SKM-1 treated with dmso at 0.1 percent for 144 hours (cell line): ENCODE data around the gene MTSS2.
"Not testable (repeated sequence)": the region's sequence is repeated elsewhere in the genome, so short reads cannot be mapped to it uniquely, and the experiment has no call there.

Source experiments
- DNase-seq: peaks from one replicate; lab custom pipeline; 2025; ENCODE audit not compliant: unreplicated experiment; lab: John Stamatoyannopoulos, UW

MTSS2 gene

DNA sequence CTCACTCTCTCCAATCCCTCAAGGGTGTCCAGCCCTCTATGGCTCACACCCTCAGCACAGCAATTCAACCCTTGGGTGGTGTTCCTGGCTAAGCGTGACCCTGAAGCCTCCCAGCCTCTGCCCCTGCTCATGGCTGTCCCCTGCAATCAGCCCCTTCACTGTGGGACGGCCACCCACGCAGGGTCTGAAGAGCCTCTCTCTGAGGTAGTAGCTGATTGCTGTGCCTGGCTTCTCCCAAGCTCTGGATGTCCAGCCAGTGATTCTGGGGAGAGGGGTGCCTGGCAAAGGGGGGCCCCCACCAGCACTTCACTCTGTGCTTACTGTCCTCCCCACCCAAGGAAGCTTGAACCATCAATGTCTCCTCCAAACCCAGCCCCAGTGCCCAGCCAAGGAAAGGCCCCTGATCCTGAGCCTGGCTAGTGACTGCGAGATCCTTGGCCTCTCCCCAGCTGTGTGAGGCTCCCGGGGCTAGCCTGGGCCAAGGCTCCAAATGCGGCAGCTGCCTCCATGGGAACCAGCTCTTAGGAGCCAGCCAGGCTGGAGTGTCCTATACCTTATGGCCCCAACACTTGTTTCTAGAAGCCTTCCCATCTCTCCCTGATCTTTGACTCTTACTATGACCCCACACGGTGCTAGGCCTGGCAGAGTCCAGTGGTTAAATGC is 9.9 kb downstream of the MTSS2 start:
- DNase-seq, result no peak

DNA sequence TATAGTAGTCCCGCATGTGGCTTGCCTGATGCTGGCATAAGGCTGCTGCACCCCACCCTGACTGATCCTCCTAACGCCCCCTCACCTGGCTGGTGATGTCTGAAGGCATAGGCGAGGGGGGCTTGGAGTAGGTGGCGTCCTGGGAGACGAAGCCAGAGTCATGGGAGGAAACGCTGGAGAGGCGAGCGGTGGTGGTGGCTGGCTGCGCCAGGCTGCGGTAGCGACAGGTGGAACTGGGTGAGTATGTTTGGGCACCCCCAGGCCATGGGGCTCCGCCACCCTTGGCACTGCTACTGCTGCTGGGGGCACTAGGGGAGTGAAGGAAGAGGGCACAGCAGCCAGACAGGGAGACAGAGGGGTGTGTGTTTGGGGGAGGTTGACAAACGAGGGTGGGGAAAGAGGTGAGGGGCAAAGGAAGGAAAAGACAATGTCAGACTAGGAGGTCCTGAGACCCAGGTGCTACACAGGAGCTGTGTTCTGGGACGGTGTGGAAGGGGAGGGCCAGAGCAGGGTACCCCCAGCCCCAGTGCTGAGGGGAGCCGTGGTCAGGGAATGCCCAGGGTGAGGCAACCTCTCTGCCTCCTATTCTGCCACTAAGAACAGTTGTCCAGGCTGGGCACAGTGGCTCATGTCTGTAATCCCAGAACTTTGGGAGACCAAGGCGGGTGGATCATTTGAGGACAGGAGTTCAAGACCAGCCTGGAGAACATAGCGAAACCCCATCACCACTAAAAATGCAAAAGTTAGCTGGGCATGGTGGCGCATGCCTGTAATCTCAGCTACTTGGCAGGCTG is 11.4 kb downstream of the MTSS2 start:
- no peak for DNase-seq

DNA sequence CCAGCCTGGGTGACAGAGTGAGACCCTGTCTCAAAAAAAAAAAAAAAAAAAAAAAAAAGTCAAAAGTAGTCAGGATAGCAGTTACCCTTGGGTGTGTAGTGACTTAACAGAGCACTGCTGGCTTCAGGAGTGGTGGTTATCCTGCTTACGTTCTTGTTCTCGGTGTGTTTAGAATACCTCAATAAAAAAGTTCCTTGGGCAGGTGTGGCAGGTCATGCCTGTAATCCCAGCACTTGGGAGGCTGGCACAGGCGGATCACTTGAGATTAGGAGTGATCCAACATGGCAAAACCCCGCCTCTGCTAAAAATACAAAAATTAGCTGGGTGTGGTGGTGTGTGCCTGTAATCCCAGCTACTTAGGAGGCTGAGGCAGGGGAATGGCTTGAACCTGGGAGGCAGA is 14.9 kb downstream of the MTSS2 start:
- DNase-seq, result not testable (repeated sequence)

DNA sequence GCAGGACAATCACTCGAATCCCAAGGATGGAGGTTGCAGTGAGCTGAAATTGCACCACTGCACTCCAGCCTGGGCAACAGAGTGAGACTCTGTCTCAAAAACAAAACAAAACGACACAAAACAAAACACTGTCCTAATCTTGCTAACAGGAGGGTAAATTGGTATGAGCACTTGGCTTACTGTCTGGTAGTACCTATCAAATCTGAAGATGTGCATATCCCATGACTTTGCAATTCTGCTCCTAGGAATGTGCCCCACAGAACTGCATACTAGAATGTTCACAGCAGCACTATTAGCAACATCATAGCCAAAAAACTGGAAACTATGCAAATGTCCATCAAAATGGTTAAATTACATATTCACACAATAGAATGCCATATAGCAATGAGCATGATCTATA is 15.7 kb downstream of the MTSS2 start:
- no peak for DNase-seq

DNA sequence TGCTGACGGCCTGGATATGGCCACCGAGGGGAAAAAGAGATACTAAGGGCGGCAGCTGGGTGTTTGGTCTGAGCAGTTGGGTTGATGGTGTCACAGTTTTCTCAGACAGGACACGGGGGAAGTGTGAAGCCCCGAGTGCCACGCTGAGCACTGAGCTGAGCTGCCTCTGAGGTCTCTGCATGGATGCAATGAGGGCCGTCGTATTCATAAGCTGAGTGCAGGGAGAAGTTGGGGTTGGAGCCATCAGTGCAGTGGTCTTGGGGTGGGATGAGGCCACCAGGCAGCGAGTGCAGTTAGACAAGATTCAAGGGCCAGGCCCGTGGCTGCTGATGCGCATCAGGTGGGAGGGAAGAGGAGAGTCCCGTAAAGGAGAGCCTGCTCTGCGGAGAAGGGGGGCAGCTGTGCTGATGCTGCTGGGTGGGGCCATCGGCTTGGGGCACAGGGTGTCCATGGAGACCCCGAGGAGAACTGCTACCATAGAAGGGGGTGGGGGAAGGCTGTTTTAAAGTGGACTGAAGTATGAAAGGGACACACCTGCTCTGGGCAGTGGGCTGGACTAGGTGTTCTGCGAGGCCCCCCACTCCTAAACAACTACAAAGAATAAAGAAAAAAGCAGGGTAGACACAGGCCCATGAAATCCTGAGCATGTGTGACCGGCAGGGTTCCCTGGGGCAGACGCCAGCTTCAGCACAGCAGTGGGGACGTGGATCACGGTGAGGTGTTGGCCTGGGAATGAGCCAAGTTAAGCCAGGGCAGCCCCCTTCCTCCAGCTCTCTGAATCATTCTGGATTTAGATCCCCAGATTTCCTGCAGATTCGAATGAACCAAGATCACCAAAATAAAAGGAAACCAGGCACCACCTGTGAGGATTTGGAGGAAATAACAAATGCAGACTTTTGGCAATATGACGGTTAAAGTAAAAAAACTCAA is 19.8 kb downstream of the MTSS2 start:
- no peak for DNase-seq

DNA sequence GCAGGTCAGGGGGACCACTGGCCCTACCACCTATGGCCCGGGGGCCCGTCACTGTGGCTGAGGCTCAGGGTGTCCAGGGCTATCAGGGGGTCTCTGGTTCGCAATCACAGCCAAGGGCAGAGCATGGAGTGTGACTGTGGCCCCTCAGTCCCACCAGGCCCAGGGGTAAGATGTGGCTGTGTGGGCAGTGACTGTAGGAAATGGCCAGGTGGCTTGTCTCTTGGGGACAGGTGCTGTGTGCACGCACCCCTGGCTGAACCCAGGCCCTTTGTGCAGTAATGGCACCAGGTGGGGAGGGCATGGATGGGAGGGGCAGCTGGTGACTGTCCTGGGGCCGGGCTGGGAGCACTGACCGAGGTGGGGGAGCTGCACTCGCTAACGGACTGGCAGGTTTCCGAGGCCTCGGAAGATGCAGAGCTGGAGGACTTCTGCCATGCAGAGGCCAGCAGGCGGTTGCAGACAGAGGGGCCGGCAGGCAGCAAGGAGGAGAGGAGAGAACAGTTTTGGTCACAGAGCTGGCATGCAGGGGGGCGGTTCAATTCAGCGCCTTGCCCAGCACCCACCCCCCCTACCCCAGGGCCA is 20.6 kb downstream of the MTSS2 start:
- no peak for DNase-seq

DNA sequence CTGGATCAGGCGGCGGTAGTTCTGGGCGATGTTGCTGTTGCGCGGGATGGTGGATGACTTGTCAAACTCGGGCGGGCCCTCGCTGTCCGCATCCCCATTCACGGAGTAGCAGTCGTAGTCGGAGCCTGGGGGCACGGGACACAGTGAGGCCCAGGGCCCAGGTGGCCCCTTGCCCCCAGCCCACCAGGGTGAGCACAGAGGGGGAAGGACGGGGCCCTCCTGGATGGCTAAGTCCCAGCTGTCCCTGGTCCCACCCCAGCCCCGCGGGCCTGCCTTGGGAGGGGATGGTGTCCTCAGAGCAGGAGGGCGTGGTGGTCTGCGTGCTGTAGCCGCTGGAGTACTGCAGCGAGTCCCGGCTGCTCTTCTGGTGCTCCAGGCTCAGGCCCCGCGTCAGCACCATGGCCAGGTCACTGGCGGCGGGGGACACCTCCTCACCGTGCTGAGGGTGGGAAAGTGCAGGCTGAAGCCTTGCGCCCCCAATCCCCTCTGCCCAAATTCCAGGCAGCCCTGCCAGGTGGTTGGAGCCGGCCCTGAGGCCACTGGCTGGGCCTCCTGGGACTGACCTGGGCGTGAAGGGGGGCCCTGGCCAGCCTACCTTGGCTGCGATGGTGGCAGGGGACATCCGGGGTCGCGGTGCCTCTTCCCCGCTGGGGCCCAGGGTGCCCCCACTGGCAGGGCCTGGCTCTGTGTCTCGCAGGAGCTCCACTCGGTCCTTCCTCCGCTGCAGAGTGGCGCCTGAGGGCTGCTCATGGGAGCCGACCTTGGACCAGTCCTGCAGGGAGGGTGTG is 21.3 kb downstream of the MTSS2 start:
- no peak for DNase-seq

DNA sequence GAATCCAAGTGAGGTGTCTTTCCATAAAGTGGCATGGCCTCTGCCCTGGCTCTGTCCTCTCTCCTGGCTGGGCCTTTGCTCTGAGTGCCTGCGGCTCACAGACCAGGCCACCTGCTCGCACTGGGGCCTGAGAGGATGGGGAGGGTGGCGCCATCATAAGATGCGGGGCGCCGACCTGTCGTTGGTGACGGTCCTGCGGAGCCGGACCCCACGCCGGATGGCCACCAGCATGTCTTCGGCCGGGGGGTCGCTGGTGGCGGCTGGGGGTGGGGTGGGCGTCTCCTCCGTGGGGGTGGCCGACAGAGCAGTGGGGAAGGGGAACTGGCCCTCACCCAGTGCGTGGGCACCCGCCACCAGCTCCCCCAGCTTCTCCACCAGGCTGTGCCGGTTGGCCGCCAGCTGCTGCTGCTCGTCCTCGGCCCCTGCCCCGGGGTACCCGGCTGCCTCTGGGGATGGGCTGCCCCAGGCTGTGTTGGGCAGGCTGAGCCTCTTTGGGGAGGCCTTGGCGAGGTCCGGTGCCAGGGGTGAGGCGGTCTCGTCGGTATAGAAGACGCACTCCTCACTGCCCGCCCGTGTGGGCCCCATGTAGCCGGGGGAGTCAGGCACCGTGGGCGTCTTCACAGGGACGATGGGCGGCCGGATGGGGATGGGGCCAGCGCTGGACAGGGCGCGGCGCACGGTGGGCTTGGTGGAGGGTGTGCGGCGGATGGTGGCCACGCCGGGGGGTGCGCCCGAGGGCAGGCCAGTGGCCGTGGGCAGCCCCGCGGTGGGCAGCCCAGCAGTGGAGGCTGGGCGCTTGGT is 22.1 kb downstream of the MTSS2 start:
- no peak for DNase-seq

DNA sequence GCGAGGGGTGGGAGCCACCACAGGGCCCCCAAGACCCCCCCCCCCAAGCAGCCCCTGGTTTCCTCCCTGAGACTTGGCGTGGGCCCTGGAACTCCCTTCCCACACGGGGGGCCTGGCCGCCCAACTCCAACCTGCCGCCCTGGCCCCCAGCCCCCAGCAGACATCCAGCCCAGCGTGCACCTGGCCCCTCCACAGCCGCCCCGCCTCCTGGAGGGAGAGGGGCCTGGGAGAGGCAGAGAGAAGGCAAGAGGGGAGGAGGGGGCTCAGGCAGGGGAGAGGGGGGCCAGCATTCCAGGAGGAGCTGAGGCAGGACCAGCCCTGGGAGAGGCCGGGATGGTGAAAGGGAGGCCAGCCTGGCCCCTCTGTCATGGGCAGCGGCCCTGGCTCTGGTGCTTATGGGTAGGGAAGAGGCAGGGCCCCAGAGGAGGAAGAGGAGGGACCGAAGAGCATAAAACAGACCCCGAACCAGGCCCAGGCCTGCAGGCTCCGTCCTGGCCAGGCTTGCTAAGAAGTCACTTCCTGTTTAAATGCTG is 22.8 kb downstream of the MTSS2 start:
- DNase-seq, result no peak

DNA sequence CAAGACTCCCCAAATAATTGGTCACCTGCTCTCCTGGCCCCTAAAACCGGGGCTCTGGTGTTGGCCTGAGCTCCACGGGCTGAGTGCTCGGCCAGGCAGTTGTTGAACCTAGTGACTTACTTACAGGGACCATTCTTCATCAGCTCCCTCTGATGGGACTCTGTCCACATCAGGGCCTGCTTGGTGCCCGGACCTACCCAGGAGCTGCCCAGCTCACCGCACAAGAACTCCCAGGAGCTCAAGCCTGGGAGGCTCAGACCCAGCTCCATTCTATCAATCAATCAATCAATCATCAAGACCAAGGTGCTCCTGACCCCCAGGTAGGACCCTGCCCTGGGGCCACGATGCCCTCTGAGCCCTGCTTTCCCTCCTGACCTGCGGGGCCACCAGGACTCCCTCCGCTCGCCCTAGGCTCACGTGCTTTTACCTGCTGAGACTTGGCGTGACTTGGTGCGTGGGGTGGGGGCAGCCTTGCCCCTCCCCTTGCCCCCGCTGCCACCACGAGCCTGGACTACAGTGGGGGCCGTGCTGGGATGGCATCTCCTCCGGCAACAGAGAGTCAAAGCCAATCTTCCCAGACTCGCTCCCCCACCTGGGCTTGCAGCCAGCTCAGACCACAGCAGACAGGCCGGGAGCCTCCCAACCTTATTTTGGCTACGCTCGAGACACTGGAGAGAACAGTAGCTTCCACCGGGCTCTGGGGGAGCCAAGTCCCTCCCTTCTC is 23.8 kb downstream of the MTSS2 start:
- no peak for DNase-seq

DNA sequence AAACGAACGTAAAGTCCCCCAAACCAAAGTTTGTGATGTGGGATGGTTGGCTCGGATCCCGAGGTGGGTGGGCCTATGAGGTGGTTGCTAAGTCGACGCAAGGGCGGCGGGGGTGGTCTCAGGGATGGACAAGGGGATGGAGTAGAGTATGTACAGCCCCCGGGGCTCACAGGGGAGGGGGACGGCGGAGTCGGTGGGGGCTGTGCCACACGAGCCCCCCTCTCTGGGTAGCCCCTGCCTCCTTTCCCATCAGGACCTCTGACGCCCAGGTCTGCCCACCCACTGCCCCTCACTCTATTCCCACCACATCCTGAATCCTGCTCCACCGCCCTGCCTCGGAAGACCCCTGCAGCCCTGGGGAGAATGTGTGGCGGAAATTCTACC is 24.3 kb downstream of the MTSS2 start:
- DNase-seq, result no peak

DNA sequence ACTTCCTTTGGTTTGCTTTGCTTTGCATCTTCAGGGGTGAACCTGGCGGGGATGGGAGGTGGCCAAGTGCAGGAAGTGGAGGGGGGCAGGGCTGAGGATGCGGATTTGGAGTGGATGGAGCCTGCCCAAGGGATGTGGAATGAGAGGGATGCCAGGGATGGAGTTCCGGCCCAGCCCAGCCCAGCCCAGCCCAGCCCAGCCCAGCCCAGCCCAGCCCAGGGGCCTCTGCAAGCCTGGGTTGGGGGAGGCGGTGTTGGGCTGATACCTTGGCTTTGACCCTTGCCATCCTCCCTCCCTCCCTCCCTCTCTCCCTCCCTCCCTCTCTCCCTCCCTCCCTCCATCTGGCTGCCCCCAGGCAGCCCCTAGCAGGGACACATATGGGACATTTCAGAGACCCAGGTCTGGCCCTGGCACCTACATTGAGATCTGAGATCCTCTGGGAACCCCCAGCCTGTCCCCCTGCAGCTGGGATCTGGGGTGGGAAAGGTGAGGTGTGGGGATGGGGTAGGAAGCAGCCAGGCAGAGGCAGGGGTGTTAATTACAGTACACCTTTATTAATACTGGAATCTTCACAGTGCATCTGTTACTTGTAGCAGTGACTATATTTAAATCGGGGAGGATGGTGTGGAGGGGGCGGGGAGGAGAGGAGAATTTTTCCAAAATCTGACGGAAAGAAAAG is 25.0 kb downstream of the MTSS2 start:
- no peak for DNase-seq

DNA sequence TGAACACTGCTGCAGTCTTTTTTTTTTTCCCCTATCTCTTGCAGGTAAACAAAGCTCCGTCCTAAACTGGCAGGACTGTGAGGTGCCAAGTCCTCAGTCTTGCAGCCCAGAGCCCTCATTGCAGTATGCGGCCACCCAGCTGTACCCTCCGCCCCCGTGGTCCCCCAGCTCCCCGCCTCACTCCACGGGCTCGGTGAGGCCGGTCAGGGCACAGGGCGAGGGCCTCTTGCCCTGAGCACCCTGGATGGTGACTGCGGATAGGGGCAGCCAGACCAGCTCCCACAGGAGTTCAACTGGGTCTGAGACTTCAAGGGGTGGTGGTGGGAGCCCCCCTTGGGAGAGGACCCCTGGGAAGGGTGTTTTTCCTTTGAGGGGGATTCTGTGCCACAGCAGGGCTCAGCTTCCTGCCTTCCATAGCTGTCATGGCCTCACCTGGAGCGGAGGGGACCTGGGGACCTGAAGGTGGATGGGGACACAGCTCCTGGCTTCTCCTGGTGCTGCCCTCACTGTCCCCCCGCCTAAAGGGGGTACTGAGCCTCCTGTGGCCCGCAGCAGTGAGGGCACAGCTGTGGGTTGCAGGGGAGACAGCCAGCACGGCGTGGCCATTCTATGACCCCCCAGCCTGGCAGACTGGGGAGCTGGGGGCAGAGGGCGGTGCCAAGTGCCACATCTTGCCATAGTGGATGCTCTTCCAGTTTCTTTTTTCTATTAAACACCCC is 25.7 kb downstream of the MTSS2 start:
- DNase-seq, result no peak

DNA sequence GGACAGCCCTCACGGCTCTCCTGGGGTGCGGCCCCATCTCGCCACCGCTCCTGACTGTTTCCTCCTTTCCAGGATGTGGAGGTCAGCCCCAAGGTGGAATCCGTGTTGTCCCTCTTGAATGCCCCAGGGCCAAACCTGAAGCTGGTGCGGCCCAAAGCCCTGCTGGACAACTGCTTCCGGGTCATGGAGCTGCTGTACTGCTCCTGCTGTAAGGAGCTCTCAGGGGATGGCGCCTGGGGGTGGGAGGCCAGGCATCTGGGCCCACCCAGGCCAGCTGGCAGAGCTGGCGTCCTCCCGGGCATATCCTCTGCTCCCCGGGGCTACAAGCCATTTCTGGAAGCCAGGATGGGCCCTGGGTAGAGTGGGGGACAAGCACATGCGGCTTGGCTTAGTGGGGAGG is 26.3 kb downstream of the MTSS2 start:
- no peak for DNase-seq

DNA sequence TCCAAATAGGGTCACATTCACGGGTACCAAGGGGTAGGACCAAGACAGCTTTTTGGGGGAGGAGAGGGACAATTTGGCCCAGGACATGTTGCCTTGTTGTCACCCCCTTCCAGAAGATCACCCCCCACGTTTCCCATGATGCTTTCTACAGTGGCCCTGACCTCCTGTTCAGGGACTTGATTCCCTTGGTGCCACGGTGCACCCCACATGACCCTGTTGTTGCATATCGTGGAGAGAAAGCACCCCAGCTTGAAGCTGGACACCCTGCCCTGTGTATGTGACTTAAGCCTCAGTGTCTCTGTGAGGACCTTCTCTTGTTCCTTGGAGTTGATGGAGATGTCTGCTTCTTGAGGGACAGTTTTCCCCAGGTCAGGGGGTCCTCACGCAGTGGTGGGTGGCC is 26.9 kb downstream of the MTSS2 start:
- no peak for DNase-seq

DNA sequence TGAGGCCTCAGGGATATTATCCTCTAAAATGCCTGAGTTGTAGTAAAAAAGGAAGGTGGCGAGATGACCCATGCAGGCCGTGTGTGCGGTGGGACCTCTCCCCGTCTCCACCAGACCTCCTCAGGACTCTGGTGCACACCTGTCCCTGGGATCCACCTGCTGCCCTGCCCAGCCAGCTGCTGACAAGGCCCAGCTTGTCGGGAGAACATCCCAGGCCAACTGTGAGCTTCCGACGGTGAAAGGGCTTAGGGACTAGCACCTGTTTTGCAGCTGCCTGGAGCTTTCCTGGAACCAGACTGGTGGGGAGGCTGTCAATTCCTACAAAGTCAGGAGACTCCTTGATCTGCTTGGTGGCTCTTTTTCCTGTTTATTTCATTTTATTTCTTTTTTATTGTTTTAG is 27.9 kb downstream of the MTSS2 start:
- DNase-seq, result no peak

DNA sequence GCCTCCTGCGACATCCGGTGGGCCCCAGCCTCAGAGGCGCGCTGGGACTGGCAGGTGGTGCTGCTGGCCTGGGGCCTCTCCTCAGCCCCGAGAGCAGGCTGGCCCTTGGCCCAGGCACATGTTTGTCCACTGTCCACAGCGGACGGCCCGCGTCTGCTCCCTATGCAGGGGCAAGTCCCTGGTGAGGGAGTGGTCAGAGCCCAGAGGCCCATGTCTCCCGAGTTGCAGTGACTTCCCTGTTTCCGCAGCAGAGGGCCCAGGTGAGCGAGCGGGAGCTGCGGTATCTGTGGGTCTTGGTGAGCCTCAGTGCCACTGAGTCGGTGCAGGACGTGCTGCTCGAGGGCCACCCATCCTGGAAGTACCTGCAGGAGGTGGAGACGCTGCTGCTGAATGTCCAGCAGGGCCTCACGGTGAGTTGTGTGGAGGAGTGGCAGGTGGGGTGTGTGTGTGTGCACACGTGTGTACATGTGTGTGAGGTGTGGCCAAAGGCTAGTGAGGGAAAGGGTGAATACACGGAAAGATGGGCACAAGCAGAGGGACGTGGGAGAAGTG is 29.1 kb downstream of the MTSS2 start:
- no peak for DNase-seq
